T-cell (primary cell): ENCODE measurements around the gene FOXP2. TPM values are rescaled to one million over a fixed set of nuclear protein-coding genes. Genes with fewer than 3 reads are reported as not detected.

Experiments used
- ATAC-seq, 4 experiments: fragments of 200-7000 bp in 3 of 4; fragments of 150-1000 bp in 1 of 4; cut with Tn5 transposase; replicated peaks in 1 of 4; 1 replicate in 3 of 4; 2 replicates in 1 of 4; pipeline ENCODE4 v1.10.0; 2021; ENCODE audit warnings: moderate library complexity in 3 of 4, mild to moderate bottlenecking in 2 of 4, moderate number of reproducible peaks in 1 of 4
- CTCF ChIA-PET, 2 donors: fragments of 300-600 bp; sonication (Branson Sonifier 250); formaldehyde crosslinking; loops; one replicate each; lab custom pipeline; 2022; ENCODE audit warnings: antibody characterized with exemption in 2 of 2; lab: Charles Lee
- POLR2A ChIA-PET, 2 donors: fragments of 300-600 bp; sonication (Branson Sonifier 250); formaldehyde crosslinking; loops; one replicate each; lab custom pipeline; 2022; ENCODE audit warnings: antibody characterized with exemption in 2 of 2; lab: Charles Lee
- DNase-seq, 35 experiments: peaks; one replicate each; pipeline versions ENCODE4 v3.0.0 to v3.0.0-alpha.2; 2013 to 2023
- H3K27ac ChIP-seq: one replicate; pipeline ENCODE4 v1.5.1; 2013; ENCODE audit warnings: low read length
- H3K27me3 ChIP-seq, 2 experiments: replicated peaks in 1 of 2; 1 replicate in 1 of 2; 2 replicates in 1 of 2; pipeline versions ENCODE4 v1.6.1 to v1.7.0; 2013; ENCODE audit warnings: low read length in 1 of 2, mixed read lengths in 1 of 2; ENCODE audit not compliant: control insufficient read depth in 2 of 2, insufficient read depth in 2 of 2; ENCODE audit errors: extremely low read depth in 1 of 2
- H3K36me3 ChIP-seq, 2 donors: 1 replicate in 1 of 2; 2 replicates in 1 of 2; pipeline versions ENCODE4 v1.6.1 to v1.7.0; 2013; ENCODE audit warnings: low read length in 1 of 2; ENCODE audit not compliant: control insufficient read depth in 2 of 2, insufficient read depth in 1 of 2; ENCODE audit errors: extremely low read depth in 1 of 2
- H3K4me1 ChIP-seq, 2 experiments: 1 replicate in 1 of 2; 2 replicates in 1 of 2; pipeline versions ENCODE4 v1.6.1 to v1.7.0; 2013; ENCODE audit warnings: low read length in 2 of 2, mixed read lengths in 1 of 2; ENCODE audit not compliant: insufficient read depth in 2 of 2, control insufficient read depth in 1 of 2; ENCODE audit errors: extremely low read depth in 1 of 2
- H3K4me3 ChIP-seq, 2 donors: 1 replicate in 1 of 2; 2 replicates in 1 of 2; pipeline versions ENCODE4 v1.5.1 to v1.7.0; 2013; ENCODE audit warnings: mild to moderate bottlenecking in 2 of 2, low read length in 1 of 2, moderate library complexity in 1 of 2; ENCODE audit not compliant: control insufficient read depth in 1 of 2; ENCODE audit errors: extremely low read depth in 1 of 2
- H3K9me3 ChIP-seq: 2 replicates; pipeline ENCODE4 v1.7.0; 2013
- H3K27ac Mint-ChIP-seq, 2 donors: one replicate each; pipeline ENCODE4 v1.8.0; 2020 to 2021; ENCODE audit warnings: mild to moderate bottlenecking in 2 of 2, mixed read lengths in 2 of 2
- H3K27me3 Mint-ChIP-seq, 2 donors: one replicate each; pipeline ENCODE4 v1.8.0; 2021 to 2022; ENCODE audit warnings: mixed read lengths in 2 of 2
- H3K36me3 Mint-ChIP-seq: one replicate; pipeline ENCODE4 v1.8.0; 2021; ENCODE audit warnings: mixed read lengths
- H3K4me1 Mint-ChIP-seq, 3 donors: one replicate each; pipeline ENCODE4 v1.8.0; 2020 to 2022; ENCODE audit warnings: mixed read lengths in 3 of 3, mild to moderate bottlenecking in 1 of 3
- H3K4me3 Mint-ChIP-seq, 3 donors: one replicate each; pipeline ENCODE4 v1.8.0; 2020 to 2022; ENCODE audit warnings: mild to moderate bottlenecking in 3 of 3, mixed read lengths in 3 of 3, moderate library complexity in 3 of 3
- H3K9me3 Mint-ChIP-seq, 3 donors: one replicate each; pipeline ENCODE4 v1.8.0; 2020 to 2022; ENCODE audit warnings: mixed read lengths in 3 of 3
- WGBS: methylation state at CpG from one replicate; pipeline ENCODE4 v1.1.5; 2013; ENCODE audit warnings: missing lambda C conversion rate; ENCODE audit not compliant: insufficient coverage; 5-methylcytosine and 5-hydroxymethylcytosine counted together
- total RNA-seq, 35 experiments: library from RNA in 6 of 35; stranded (reverse) in 6 of 35; fragments of 120-200 nt in 1 of 35; gene quantifications; one replicate each; pipeline versions ENCODE4 v1.2.1 to v1.2.4 and lab custom pipeline; 2013 to 2026

The FOXP2 gene
- total RNA-seq, 5 donors from 2014 or later (not counting 1 experiment from before 2014, with no cell fraction given), result 0.19 TPM; not detected in 4

DNA sequence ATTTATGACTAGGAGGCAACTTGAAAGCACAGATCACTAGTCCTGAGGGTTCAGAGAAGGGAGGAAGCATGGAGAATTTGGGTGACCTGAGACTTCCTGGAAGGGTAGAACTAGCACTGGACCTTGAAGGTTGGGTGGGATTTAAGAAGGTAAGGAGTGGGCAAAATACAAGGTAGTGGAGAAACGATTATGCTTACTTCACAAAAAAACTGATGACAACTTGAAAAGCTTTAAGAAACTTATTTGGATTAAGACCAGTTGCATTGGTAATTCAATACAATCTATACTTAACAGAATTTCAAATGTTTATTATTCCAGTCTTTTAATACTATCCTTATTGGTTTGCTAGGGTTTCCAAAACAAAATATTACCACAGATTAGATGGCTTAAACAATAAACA lies 308.7 kb downstream of the FOXP2 start:
- Histone ChIP-seq H3K4me1 (no peaks in the 10 kb centered on the region), H3K27ac (no peak overlapping the region), H3K36me3 (no peaks in the 10 kb centered on the region), H3K27me3 (no peaks in the 10 kb centered on the region), H3K9me3 (no peaks in the 10 kb centered on the region), H3K4me3 (no peak overlapping the region)
- no peaks in the 10 kb centered on the region for H3K36me3 Mint-ChIP-seq
- ChIA-PET CTCF (no interaction called here), POLR2A (no interaction called here)
- no peak overlapping the region for H3K27ac Mint-ChIP-seq
- H3K4me1 Mint-ChIP-seq, result no peaks in the 10 kb centered on the region
- no peaks in the 10 kb centered on the region for H3K9me3 Mint-ChIP-seq
- no CpG with 5 or more reads among the region's 1 CpG for WGBS
- DNase-seq (no peak), ATAC-seq (no peak)
- no peaks in the 10 kb centered on the region for H3K27me3 Mint-ChIP-seq
- H3K4me3 Mint-ChIP-seq, result no peak overlapping the region

DNA sequence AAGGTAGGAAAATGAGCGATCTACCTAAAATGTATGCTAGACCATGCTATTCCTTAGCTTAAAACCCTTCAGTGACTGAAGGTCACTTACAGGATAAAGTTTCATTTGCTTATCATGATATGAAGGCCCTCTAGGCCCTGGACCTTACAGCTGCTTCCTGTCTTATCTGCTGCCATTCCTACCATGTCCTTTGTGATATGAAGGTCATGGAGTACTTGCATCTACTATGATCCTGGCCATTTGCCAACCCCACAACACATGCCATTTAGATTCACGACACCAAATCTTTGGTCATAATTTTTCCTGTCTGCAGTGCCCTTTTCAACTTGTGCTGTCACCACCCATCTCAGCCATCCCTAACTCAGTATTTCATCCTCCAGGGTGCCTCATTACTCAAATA lies 325.5 kb downstream of the FOXP2 start:
- no peaks in the 10 kb centered on the region for H3K9me3 ChIP-seq
- Mint-ChIP-seq H3K27ac (no peak overlapping the region), H3K27me3 (peaks cover 0 to 11% of the 10 kb centered on the region in 2 donors), H3K4me3 (no peak overlapping the region), H3K4me1 (no peaks in the 10 kb centered on the region), H3K36me3 (no peaks in the 10 kb centered on the region), H3K9me3 (no peaks in the 10 kb centered on the region)
- POLR2A ChIA-PET, result no interaction called here
- 78% methylated on average over 1 of the region's 2 CpGs for WGBS
- H3K27me3 ChIP-seq, result no peaks in the 10 kb centered on the region
- no peak for DNase-seq
- no peak overlapping the region for H3K27ac ChIP-seq
- no peaks in the 10 kb centered on the region for H3K36me3 ChIP-seq
- CTCF ChIA-PET, result no interaction called here
- no peak for ATAC-seq
- H3K4me3 ChIP-seq, result no peak overlapping the region
- H3K4me1 ChIP-seq, result no peaks in the 10 kb centered on the region

DNA sequence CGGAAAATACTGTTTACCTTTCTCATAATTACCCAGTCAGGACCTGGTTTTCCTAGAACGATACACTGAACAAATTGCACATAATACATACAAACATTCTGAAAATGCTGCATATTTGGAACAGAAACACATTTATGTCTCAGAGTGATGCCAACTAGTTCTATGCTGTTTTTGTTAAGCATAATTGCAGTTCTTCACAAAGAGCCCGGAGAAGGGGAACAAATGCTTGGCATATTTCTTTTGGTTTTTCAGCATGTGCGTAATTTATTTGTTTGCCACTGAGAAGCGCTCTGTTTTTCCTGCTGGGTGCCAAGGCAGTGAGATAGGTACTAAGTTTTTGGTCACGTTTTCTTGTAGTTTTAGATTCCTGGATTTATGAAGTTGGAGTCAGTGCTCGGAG lies 326.3 kb downstream of the FOXP2 start:
- Histone ChIP-seq H3K36me3 (no peaks in the 10 kb centered on the region), H3K9me3 (no peaks in the 10 kb centered on the region), H3K4me1 (no peaks in the 10 kb centered on the region), H3K4me3 (no peak overlapping the region), H3K27ac (no peak overlapping the region), H3K27me3 (no peaks in the 10 kb centered on the region)
- DNase-seq (no peak), ATAC-seq (no peak)
- no peaks in the 10 kb centered on the region for H3K36me3 Mint-ChIP-seq
- CTCF ChIA-PET, result no interaction called here
- WGBS, result 76% methylated on average over 7 of the region's 7 CpGs
- no peaks in the 10 kb centered on the region for H3K4me1 Mint-ChIP-seq
- H3K27me3 Mint-ChIP-seq, result peaks cover 0 to 11% of the 10 kb centered on the region in 2 donors
- no peak overlapping the region for H3K27ac Mint-ChIP-seq
- no peak overlapping the region for H3K4me3 Mint-ChIP-seq
- H3K9me3 Mint-ChIP-seq, result no peaks in the 10 kb centered on the region
- POLR2A ChIA-PET, result no interaction called here

DNA sequence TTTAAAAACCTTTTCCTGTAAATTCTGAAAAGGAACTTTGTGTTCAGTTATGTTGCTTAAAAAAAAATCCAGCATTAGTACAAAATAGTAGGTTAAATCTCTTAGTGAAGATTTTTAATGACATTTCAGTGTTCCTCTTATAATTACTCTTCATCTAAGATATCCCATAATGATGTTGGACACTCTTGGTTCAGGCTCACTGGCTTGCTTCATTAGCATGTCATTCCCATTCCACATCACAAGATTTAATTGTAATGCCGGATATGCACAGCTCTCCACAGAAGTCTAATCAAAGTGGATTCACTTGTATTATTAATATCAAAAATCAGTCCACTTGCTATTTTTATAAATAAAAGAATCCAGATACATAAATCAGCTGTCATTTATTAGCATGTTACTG lies 327.3 kb downstream of the FOXP2 start:
- Histone ChIP-seq H3K27me3 (no peaks in the 10 kb centered on the region), H3K9me3 (no peaks in the 10 kb centered on the region), H3K27ac (no peak overlapping the region), H3K36me3 (no peaks in the 10 kb centered on the region), H3K4me3 (no peak overlapping the region), H3K4me1 (no peaks in the 10 kb centered on the region)
- no CpG with 5 or more reads among the region's 1 CpG for WGBS
- Mint-ChIP-seq H3K36me3 (no peaks in the 10 kb centered on the region), H3K4me3 (no peak overlapping the region), H3K9me3 (no peaks in the 10 kb centered on the region), H3K27ac (no peak overlapping the region), H3K27me3 (peaks cover 0 to 14% of the 10 kb centered on the region in 2 donors), H3K4me1 (no peaks in the 10 kb centered on the region)
- CTCF ChIA-PET, result no interaction called here
- no peak for ATAC-seq
- POLR2A ChIA-PET, result no interaction called here
- no peak for DNase-seq
